Activated CD4-positive, alpha-beta T cell treated with anti-CD3 and anti-CD28 coated beads for 4 hours (primary cell): ENCODE data around the gene ZFP90.

Experiments
- DNase-seq, 2 donors: peaks; one replicate each; pipeline ENCODE4 v3.0.0-alpha.2; 2020

ZFP90 gene

GRCh38 chr16:68590201-68590994 lies 51.3 kb downstream of the ZFP90 start:
- DNase-seq: peak; percentile 25 to 39

- DNase-seq: peak in 1 of 2 donors; percentile 3
These were observed 53.6 kb downstream of the ZFP90 start for GRCh38 chr16:68592466-68593337.

- DNase-seq: no peak
These were observed 57.2 kb downstream of the ZFP90 start for GRCh38 chr16:68596266-68596665.

- DNase-seq: no peak
These were observed 60.5 kb downstream of the ZFP90 start for GRCh38 chr16:68599586-68599985.

- DNase-seq: no peak
These were observed 66.7 kb downstream of the ZFP90 start for GRCh38 chr16:68605746-68606145.

GRCh38 chr16:68607443-68607842 lies 68.4 kb downstream of the ZFP90 start:
- no peak for DNase-seq

GRCh38 chr16:68608330-68608729 lies 69.2 kb downstream of the ZFP90 start:
- no peak for DNase-seq

- no peak for DNase-seq
These were observed 73.9 kb downstream of the ZFP90 start for GRCh38 chr16:68612996-68613395.

GRCh38 chr16:68617734-68618133 lies 78.6 kb downstream of the ZFP90 start:
- no peak for DNase-seq
